Upper lobe of left lung (tissue), 6 donors: ENCODE data around the gene RNF19B. TPM values are rescaled to one million over a fixed set of nuclear protein-coding genes. Genes with fewer than 3 reads are reported as not detected.

ENCODE experiments used
- ATAC-seq, 2 donors: fragments of 200-7000 bp; cut with Tn5 transposase; one replicate each; pipeline ENCODE4 v1.9.1; 2022; ENCODE audit warnings: mild to moderate bottlenecking in 2 of 2, moderate library complexity in 2 of 2; ENCODE audit not compliant: low FRiP score in 2 of 2
- DNase-seq, 2 donors: peaks; one replicate each; pipeline ENCODE4 v3.0.0-alpha.2; 2019 to 2020
- H3K27ac ChIP-seq, 4 donors: fragments of 200-600 bp; sonication (generic); one replicate each; pipeline ENCODE4 v1.5.1; 2016 to 2019
- H3K27me3 ChIP-seq, 4 donors: fragments of 200-600 bp; sonication (generic); one replicate each; pipeline ENCODE4 v1.5.1; 2017 to 2019
- H3K36me3 ChIP-seq, 4 donors: fragments of 200-600 bp; sonication (generic); one replicate each; pipeline ENCODE4 v1.5.1; 2016 to 2019
- H3K4me1 ChIP-seq, 4 donors: fragments of 200-600 bp; sonication (generic); one replicate each; pipeline ENCODE4 v1.5.1; 2018 to 2019
- H3K4me3 ChIP-seq, 4 donors: fragments of 200-600 bp; sonication (generic); one replicate each; pipeline ENCODE4 v1.5.1; 2017 to 2019; ENCODE audit warnings: mild to moderate bottlenecking in 2 of 4, moderate library complexity in 1 of 4
- H3K9me3 ChIP-seq, 4 donors: fragments of 200-600 bp; sonication (generic); one replicate each; pipeline ENCODE4 v1.5.1; 2018 to 2019
- EP300 ChIP-seq, 4 donors: sonication (generic); formaldehyde crosslinking; IDR thresholded peaks; one replicate each; pipeline ENCODE4 v1.5.1; 2017; ENCODE audit warnings: antibody characterized with exemption in 4 of 4, control low read depth in 2 of 4
- POLR2A ChIP-seq, 4 donors: fragments of 450-650 bp; IDR thresholded peaks; one replicate each; pipeline ENCODE4 v1.5.1; 2016 to 2017; ENCODE audit warnings: antibody characterized with exemption in 4 of 4, mild to moderate bottlenecking in 2 of 4
- POLR2AphosphoS5 ChIP-seq, 2 donors: sonication (generic); formaldehyde crosslinking; IDR thresholded peaks; one replicate each; pipeline ENCODE4 v1.5.1; 2017; ENCODE audit warnings: antibody characterized with exemption in 2 of 2
- WGBS, 2 donors: methylation state at CpG; one replicate each; pipeline ENCODE4 v1.1.5; 2017 to 2018; 5-methylcytosine and 5-hydroxymethylcytosine counted together
- total RNA-seq, 6 donors: library from RNA; depleted of rRNA in 4 of 6; stranded (reverse); fragments of >200 nt in 4 of 6; gene quantifications; one replicate each; pipeline versions ENCODE4 v1.1.0 to v1.2.1, GENCODE V29; 2016 to 2021
- TF ChIP-seq, protein P1 (sequence below), 6 experiments: fragments of 450-650 bp in 4 of 6; fragments of 200-600 bp in 2 of 6; sonication (generic) in 2 of 6; IDR thresholded peaks; one replicate each; pipeline ENCODE4 v1.5.1; 2016 to 2019; ENCODE audit warnings: antibody characterized with exemption in 6 of 6
- donor health status: DM: no; HTN: no; CAD: no; lungs with moderate emphysema.
- donor health status: DM: no; HTN: yes; CAD: no; lungs with severe emphysema.

Gene RNF19B
- total RNA-seq, 6 donors from 2014 or later, result 28.7 to 44.5 (median 37.4) TPM

DNA sequence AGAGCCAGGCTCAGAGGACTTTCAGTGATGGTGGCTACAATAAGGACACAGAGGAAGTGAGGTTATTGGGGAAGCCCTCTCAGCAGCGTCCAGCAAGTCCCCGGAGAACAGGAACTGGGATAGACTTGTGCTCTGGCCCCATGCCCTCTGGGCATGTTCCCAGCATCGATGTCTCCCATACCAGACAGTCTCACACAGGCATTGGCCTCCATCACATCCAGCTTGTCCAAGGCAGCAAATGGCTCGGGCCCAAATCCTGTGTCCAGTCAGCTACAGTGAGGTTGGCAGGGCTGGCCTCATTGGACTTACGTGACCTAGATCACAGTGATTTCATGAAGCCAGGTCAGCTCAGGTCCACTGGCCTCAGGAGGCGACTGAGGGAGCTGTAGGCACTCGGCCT lies 43.8 kb downstream of the RNF19B start:
- Histone ChIP-seq H3K4me3 (no peak overlapping the region), H3K27me3 (peaks cover 0 to 10% (median 2%) of the 10 kb centered on the region in 4 donors), H3K9me3 (no peaks in the 10 kb centered on the region), H3K27ac (no peak overlapping the region), H3K36me3 (no peaks in the 10 kb centered on the region), H3K4me1 (peaks cover 4 to 16% (median 13%) of the 10 kb centered on the region in 4 donors)
- 73 to 75% methylated on average over 3 to 7 of the region's 7 CpGs for WGBS, 2 donors
- peak in 1 of 2 donors; percentile 62 for ATAC-seq
- DNase-seq, result no peak
- TF ChIP-seq POLR2A (IDR thresholded peaks at IDR 0.05) (no peak), EP300 (IDR thresholded peaks at IDR 0.05) (no peak), POLR2AphosphoS5 (IDR thresholded peaks at IDR 0.05) (no peak)
- TF ChIP-seq, protein P1, sequence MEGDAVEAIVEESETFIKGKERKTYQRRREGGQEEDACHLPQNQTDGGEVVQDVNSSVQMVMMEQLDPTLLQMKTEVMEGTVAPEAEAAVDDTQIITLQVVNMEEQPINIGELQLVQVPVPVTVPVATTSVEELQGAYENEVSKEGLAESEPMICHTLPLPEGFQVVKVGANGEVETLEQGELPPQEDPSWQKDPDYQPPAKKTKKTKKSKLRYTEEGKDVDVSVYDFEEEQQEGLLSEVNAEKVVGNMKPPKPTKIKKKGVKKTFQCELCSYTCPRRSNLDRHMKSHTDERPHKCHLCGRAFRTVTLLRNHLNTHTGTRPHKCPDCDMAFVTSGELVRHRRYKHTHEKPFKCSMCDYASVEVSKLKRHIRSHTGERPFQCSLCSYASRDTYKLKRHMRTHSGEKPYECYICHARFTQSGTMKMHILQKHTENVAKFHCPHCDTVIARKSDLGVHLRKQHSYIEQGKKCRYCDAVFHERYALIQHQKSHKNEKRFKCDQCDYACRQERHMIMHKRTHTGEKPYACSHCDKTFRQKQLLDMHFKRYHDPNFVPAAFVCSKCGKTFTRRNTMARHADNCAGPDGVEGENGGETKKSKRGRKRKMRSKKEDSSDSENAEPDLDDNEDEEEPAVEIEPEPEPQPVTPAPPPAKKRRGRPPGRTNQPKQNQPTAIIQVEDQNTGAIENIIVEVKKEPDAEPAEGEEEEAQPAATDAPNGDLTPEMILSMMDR (IDR thresholded peaks at IDR 0.05), result no peak

DNA sequence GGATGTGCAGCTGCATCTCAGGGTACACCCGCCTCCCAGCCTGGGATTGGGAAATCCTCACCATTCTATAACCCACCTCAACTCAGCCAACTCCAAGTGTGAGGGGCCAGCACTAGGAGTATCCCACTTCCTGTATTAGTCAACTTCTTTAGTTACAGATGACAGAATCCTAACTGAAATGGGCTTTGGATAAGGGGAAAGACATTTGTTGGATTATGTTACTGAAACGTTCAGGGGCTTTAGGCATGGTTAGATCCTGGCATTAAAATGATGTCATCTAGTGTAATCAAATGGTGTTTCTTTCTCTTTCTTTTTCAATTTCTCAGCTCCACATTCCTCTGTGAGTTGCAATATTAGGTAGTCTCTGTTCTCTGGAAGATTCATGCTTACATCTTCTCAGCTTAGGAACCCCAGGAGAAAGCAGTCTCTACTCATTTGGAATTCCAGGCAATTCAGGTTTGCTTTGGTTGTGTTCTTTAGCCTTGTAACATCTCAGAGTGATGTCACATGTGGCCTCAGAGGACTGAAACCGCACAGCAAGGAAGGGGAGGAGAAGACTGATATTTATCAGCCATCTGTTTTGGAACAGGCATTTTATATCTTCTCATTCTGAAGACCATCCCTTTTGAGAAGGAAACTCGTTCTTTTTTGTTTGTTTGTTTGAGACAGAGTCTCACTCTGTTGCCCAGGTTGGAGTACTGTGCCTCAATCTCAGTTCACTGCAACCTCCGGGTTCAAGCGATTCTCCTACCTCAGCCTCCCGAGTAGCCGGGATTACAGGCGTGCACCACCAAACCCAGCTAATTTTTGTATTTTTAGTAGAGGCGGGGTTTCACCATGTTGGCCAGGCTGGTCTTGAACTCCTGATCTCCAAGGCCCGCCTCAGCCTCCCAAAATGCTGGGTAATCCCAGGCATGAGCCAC lies 44.5 kb downstream of the RNF19B start:
- TF ChIP-seq POLR2A (IDR thresholded peaks at IDR 0.05) (no peak), POLR2AphosphoS5 (IDR thresholded peaks at IDR 0.05) (no peak), EP300 (IDR thresholded peaks at IDR 0.05) (no peak)
- TF ChIP-seq, protein P1 (IDR thresholded peaks at IDR 0.05), result no peak
- peak in 1 of 2 donors; percentile 82 for ATAC-seq

DNA sequence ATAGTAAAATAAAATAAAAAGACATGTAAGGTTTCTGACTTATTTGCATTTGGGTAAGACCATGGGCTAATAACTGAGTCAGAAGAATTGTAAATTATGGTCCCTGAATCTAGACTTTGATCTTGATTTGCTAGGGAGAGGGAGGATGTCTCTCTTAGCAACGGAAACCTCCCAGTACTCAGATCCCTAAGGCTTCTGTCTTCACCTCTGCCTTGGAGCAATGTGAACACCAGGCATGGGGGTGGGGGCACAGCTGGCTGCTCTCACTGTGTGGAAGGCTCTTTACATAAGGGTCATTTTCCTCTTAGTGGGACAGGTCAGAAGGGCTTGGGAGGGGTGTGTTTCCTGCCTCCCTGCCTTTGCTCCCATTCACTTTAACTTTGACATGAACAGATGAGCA lies 46.4 kb downstream of the RNF19B start:
- Histone ChIP-seq H3K27me3 (peaks cover 0 to 4% (median 0%) of the 10 kb centered on the region in 4 donors), H3K4me3 (no peak overlapping the region), H3K4me1 (no peaks in the 10 kb centered on the region), H3K27ac (no peak overlapping the region), H3K9me3 (no peaks in the 10 kb centered on the region), H3K36me3 (no peaks in the 10 kb centered on the region)
- TF ChIP-seq, protein P1 (IDR thresholded peaks at IDR 0.05), result no peak
- TF ChIP-seq POLR2A (IDR thresholded peaks at IDR 0.05), result no peak
- TF ChIP-seq EP300 (IDR thresholded peaks at IDR 0.05), result no peak
- TF ChIP-seq POLR2AphosphoS5 (IDR thresholded peaks at IDR 0.05), result no peak
- no peak for ATAC-seq
- no peak for DNase-seq
- 42 to 55% methylated on average over 1 of the region's 1 CpG for WGBS, 2 donors

More for the DNA sequence above, 44.5 kb downstream of the RNF19B start:
- DNase-seq, result no peak
- Histone ChIP-seq H3K27me3 (peaks cover 0 to 9% (median 2%) of the 10 kb centered on the region in 4 donors), H3K27ac (no peak overlapping the region), H3K36me3 (no peaks in the 10 kb centered on the region), H3K9me3 (no peaks in the 10 kb centered on the region), H3K4me3 (no peak overlapping the region), H3K4me1 (peaks cover 0 to 8% (median 6%) of the 10 kb centered on the region in 4 donors)
- WGBS, 2 donors, result 84% methylated on average over 11 of the region's 11 CpGs

DNA sequence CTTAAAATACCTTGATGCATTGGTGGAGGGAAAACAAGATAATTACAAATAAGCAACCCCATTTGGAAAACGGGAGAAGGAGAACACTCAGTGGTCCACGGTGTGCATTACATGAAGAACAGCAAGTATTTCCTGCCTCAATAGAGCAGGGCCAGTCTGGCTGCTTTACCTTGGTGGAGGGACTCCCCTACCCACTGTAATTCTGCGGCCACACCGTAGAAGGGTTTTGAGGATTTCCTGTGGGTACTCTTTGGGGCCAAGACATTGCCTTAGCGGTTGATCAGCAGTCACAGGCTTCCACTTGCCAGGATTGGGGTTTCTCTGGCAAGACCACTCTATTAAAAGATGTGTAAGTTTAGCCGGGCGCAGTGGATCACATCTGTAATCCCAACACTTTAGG lies 47.1 kb downstream of the RNF19B start:
- Histone ChIP-seq H3K27ac (no peak overlapping the region), H3K36me3 (no peaks in the 10 kb centered on the region), H3K9me3 (no peaks in the 10 kb centered on the region), H3K27me3 (no peaks in the 10 kb centered on the region), H3K4me3 (no peak overlapping the region), H3K4me1 (no peaks in the 10 kb centered on the region)
- ATAC-seq (peak in 1 of 2 donors; percentile 26), DNase-seq (no peak)
- 40 to 62% methylated on average over 4 to 7 of the region's 7 CpGs for WGBS, 2 donors
- TF ChIP-seq EP300 (IDR thresholded peaks at IDR 0.05) (no peak), POLR2AphosphoS5 (IDR thresholded peaks at IDR 0.05) (no peak), POLR2A (IDR thresholded peaks at IDR 0.05) (no peak)
- TF ChIP-seq, protein P1 (IDR thresholded peaks at IDR 0.05), result no peak
